Measurements from ENCODE around the gene MORN1.
"Not testable (repeated sequence)": the region's sequence is repeated elsewhere in the genome, so short reads cannot be mapped to it uniquely, and the experiment has no call there.

Gene MORN1

DNA sequence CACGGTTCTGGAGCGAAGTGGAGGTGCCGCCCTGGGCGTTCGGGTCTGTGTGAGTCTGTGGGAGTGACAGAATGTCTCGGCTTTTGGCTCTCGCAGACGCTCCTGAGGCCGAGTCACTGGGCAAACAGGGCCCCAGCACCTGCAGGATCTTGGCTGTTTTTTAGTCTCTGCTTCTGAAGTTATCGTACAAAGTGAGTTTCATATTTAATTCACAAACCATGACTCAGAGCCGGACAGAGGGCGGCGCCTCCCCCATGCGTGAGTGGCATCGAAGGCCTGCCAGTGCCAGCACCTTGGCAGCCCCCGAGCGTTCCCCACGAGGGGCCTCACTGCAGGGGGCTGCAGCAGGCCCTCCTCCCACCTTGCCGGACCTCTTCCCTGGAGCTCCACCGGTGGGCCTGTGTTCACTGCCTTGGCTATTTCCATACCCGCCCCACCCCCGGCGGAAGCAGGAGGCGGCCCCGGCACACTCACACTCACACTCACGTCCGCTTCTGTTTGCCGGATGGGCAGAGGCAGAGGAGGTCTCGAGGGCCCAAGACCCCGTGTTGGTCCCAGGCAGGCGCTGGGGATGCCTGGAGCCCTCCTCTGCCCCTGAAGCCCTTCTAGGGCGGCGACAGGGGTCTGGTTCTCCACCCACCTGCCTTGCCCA is 56.3 kb downstream of the MORN1 start:
- no peak for DNase-seq

DNA sequence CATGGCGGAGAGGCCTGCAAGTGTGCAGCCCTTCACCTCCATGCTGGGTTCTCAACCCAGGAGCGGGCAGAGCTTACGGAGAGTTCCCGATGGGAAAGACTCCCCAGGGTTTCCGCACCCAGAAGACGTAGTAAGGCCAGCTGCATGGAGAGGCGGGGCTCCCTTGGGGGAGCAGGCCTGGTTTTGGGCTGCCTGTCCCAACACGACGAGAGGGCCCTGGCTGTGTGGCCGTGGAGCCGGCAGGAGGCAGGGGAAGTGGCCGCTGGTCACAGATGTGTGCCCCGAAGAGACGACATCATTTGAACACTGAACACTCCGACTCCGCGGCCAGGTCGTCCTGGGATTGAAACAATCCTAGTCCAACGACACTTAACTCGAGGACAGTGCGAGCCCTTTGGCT is 57.0 kb downstream of the MORN1 start:
- no peak for DNase-seq

DNA sequence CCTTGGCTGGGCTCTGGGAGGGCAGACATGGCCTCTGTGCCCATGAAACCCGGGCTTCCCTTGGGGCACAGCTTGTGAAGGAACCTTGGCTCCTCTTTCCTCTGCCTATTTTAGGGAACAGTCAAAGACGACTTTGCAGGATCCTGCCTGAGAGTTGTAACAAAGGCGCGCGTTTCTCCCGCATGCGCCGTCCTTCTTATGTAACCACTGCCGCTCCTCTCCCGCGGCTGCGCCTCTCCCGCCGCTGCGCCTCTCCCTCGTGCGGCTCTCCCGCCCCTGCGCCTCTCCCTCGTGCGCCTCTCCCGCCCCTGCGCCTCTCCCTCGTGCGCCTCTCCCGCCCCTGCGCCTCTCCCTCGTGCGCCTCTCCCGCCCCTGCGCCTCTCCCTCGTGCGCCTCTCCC is 59.8 kb downstream of the MORN1 start:
- DNase-seq = not testable (repeated sequence)

DNA sequence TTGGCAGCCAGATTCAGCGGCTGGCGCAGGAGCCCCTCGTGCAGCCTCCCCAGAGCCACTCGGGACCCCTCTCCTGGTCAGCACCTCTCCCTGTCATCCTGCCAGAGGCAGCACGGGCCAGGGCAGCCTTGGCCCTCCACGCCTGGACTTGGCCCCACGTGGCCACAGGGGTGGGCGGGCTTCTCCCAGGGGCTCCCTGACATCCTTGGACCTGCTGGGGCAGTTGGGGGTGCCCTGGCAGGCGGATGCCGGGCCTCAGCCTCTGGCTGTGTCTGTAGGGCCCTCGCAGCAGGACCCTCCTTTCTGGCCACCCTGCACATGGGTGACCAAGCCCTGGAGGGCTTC is 60.2 kb downstream of the MORN1 start:
- no peak for DNase-seq

GRCh38 chr1:2330519-2331199 is 60.7 kb downstream of the MORN1 start:
- no peak for DNase-seq

GRCh38 chr1:2330035-2330434 is 61.3 kb downstream of the MORN1 start:
- no peak for DNase-seq

GRCh38 chr1:2328676-2329455 is 62.5 kb downstream of the MORN1 start:
- no peak for DNase-seq

- no peak for DNase-seq
These were observed 63.5 kb downstream of the MORN1 start for GRCh38 chr1:2327841-2328240.

DNA sequence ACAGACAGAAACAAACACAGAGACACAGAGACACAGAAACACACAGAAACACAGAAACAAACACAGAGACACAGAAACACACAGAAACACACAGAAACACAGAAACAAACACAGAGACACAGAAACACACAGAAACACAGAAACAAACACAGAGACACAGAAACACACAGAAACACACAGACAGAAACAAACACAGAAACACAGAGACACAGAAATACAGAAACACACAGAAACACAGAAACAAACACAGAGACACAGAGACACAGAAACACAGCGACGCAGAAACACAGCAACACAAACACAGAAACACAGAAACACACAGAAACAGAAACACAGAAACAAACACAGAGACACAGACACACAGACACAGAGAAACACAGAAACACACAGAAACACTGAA is 64.2 kb downstream of the MORN1 start:
- not testable (repeated sequence) for DNase-seq

GRCh38 chr1:2326524-2326923 is 64.8 kb downstream of the MORN1 start:
- DNase-seq = no peak

GRCh38 chr1:2324553-2325366 is 66.6 kb downstream of the MORN1 start:
- no peak for DNase-seq

GRCh38 chr1:2323451-2323974 is 67.8 kb downstream of the MORN1 start:
- DNase-seq = no peak

DNA sequence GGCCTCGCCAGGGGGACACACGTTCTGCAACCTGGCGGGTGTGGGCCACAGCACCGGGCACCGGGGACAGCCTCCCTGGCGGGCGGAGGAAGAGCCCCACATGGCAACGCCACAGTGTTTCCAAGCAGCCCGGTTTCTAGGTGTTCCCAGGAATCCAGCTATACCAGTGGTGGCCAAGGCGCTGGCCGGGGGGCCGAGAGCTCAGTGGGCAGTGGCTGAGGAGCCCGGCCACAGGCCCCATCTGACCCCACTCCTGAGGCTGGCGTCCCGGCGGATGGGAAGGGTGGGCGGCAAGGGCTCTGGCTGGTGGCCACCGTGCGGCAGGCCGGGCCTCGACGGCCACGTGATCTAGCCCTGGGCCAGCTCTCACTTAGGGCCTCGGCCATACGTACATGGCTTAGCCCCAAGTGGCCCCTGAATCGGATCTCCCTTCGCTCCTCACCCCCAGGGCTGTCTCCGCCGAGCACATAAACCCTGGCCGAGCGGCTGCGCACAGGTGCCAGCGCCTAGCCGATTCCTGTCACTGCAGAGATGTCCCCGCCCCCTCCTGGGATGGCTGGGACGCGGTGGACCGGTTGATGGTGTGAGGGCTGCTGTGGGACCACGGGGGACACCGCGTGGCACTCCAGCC is 68.7 kb downstream of the MORN1 start:
- no peak for DNase-seq

- DNase-seq = no peak
These were observed 69.2 kb downstream of the MORN1 start for GRCh38 chr1:2322065-2322571.

GRCh38 chr1:2320760-2321667 is 70.3 kb downstream of the MORN1 start:
- no peak for DNase-seq

DNA sequence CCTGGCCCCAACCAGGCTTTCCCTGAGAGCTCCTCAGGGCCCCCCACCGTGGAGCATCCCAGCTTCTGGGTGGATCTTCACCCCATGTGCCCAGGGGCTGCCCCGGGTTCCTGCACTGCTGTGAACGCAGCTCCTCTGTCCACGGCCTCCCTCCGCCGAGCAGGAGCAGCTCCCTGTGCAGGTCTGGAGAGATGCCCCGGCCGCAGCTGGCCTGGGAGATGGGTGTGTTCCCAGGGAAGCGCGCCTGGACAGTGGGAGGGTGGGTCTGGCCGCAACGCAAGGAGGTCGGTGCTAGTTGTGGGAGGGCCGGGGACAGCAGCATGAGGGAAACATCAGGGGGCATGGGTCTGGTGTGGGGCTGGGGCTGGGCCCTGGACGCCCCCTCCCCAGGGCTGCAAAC is 71.3 kb downstream of the MORN1 start:
- DNase-seq = no peak

- no peak for DNase-seq
These were observed 72.1 kb downstream of the MORN1 start for GRCh38 chr1:2319291-2319690.

DNA sequence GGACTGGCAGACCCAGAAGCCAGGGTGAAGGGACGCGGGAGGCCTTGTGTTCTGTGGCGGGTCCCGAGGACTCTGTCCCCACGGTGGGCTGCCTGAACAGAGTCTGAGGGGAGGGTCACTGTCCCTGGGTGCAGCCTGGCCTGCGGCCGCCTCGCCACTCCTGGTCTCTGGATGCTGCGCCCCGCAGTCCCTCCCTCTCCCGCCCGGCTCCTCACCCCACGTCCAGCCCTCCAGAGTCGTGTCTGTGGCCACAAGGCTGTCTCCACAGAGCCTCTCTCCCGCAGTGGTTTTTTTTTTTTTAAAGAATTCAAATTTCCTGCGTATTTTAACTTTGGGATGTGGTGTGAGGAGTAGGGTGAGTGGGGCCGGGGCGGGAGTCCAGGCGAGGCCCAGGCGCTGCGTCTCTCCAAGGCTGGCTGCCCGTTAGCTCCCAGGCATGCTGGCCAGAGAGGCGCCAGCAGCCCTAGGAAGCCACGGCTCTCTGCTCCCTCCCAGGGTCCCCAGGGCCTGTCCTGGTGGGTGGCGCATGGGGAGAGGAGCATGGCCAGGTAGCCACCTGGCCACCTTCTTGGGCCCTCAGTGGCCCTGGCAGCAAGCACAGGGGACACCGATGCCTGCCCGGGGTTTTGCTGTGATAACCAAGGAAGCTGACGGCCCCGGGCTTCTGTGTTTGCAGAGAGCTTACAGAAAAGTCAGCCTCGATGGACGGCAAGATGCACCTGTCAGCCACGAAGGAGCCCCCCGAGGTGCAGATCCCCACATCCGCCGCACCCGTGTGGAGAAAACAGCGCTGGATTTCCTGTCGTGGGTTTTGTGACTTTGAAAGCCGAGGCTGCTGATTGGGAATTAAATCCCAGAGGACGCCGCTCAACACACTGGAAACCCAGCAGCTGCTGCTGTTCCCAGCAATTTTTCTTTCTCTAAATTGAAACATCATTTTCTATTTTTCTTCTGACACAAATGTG is 72.8 kb downstream of the MORN1 start:
- no peak for DNase-seq

DNA sequence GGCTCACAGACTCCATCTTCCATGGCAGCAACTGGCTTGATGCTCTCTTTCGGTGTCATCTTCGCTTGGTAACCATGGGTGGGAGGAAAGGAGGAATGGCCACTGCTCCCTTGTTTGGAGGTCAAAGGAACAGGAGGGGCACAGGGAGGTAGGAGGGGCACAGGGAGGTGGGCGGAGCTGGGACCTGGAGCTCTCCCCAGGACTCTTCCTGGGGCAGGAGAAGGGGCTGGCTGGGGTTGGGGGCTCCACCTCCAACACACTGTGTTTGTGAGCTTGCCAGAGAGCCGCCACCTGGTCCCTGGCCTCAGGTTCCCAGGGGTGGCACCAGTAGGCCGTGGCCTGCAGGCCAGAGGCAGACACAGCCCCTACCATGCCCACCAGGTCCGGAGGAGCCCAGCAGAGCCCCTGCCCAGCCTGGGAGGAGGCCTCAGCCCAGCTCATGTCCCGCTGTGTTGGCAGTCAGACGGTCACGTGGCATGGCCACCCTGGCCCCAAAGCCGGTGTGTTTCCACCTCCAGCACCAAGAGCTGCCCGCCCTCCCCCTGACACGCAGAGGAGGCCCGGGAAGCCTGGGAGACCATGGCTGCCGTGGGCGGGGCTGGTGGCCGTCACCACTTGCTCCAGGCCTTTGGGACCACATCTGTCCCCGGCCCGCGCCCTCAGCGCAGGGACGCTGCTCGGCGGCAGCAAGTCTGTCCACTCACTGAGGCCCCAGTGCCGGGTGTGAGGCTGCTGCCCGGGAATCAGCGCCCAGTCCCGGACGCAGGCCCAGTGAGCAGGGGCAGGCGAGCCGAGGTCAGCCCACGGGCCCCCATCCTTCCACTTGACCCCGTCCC is 73.9 kb downstream of the MORN1 start:
- DNase-seq = no peak

All from SIG-M5 (cell line).